ENCODE data around the gene COL17A1.

DNA sequence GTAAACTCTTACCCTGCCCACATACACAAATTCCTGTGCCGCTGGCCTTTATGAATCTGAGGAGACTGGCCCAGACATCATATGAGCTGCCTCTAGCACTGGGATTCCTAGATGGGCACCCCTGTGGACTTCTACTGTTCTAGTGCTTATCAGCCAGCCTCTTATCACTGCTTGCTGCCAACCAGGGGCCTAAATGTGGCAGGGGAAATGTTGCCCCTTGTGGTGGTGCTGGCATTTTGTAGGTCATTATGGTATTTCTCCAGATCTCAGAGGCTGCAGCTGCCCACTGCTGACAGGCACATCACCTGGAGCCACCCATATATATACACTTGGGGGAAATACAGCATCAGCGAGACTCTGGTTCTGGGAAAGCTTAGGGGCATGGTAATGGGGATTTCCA lies 41.7 kb upstream of the COL17A1 start:
- TF ChIP-seq POLR2A (IDR thresholded peaks at IDR 0.05) = no peak
- TF ChIP-seq, protein P1, sequence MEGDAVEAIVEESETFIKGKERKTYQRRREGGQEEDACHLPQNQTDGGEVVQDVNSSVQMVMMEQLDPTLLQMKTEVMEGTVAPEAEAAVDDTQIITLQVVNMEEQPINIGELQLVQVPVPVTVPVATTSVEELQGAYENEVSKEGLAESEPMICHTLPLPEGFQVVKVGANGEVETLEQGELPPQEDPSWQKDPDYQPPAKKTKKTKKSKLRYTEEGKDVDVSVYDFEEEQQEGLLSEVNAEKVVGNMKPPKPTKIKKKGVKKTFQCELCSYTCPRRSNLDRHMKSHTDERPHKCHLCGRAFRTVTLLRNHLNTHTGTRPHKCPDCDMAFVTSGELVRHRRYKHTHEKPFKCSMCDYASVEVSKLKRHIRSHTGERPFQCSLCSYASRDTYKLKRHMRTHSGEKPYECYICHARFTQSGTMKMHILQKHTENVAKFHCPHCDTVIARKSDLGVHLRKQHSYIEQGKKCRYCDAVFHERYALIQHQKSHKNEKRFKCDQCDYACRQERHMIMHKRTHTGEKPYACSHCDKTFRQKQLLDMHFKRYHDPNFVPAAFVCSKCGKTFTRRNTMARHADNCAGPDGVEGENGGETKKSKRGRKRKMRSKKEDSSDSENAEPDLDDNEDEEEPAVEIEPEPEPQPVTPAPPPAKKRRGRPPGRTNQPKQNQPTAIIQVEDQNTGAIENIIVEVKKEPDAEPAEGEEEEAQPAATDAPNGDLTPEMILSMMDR (IDR thresholded peaks at IDR 0.05 in 4 of 5, conservative IDR thresholded peaks at IDR 0.05 in 1 of 5) = no peak
